Hepatocyte (in vitro differentiated cells): ENCODE measurements around the gene DDIAS.

Experiments
- CTCF ChIP-seq: fragments of 200-600 bp; sonication (generic); IDR thresholded peaks from 2 replicates; pipeline ENCODE4 v1.5.1; 2016; ENCODE audit warnings: antibody characterized with exemption, mild to moderate bottlenecking; ENCODE audit not compliant: poor library complexity
- EZH2 ChIP-seq: fragments of 200-600 bp; sonication (generic); IDR thresholded peaks from 2 replicates; pipeline ENCODE4 v1.6.1; 2016; ENCODE audit warnings: antibody characterized with exemption, mild to moderate bottlenecking, borderline replicate concordance
- EZH2phosphoT487 ChIP-seq: fragments of 200-600 bp; sonication (generic); IDR thresholded peaks from one replicate; pipeline ENCODE4 v1.6.1; 2018; ENCODE audit warnings: antibody characterized with exemption, mild to moderate bottlenecking, low read depth, moderate library complexity; ENCODE audit not compliant: unreplicated experiment, severe bottlenecking

GRCh38 chr11:82889133-82890001 is 12.2 kb upstream of the DDIAS start:
- no peak for TF ChIP-seq EZH2
- no peak for TF ChIP-seq EZH2phosphoT487
- TF ChIP-seq CTCF, result no peak
